HG03342 (cell line): Measurements from ENCODE around the gene CSNK1D.

Source experiments
- ATAC-seq: cut with Tn5 transposase; IDR thresholded peaks from one replicate; pipeline ENCODE4 v1.9.1; 2021; ENCODE audit warnings: mild to moderate bottlenecking, moderate library complexity; ENCODE audit not compliant: unreplicated experiment

CSNK1D gene

DNA sequence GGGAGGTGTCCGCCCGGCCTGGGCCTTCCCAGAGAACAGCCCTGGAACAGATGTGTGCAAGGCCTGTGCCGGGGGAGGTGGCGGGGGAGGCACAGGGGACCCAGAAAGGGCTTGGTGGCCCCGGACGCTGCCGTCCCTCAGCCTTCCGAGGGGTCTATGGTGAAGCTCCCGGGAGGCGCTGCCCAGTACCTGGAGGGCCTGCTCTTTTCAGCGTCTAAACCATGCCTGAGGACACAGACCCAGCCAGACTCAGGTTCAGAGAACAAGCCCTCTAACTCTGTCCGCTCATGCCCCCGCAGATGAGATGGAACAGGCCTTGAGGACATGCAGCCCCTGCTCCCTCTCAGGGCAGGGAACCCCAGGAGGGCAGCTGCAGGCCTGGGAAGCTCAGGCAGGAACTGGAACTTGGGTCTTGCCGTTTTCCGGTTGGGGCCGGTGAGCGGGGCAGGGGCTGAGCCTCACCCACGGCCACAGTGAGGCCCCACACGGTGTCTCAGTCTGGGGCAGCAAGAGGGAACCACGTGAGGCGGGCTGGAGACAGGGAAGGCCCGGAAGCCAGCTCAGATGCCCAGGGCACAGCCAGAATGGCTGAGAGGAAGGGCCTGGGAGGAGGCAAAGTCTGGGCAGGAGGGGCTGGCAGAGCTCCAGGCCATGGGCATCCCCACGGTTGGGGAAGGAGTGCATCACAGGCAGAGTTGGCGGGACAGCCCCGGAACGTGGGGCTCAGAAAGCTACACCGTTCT, 32.1 kb downstream of the CSNK1D start:
- ATAC-seq = no peak

GRCh38 chr17:82240506-82241182, 32.9 kb downstream of the CSNK1D start:
- ATAC-seq = no peak

DNA sequence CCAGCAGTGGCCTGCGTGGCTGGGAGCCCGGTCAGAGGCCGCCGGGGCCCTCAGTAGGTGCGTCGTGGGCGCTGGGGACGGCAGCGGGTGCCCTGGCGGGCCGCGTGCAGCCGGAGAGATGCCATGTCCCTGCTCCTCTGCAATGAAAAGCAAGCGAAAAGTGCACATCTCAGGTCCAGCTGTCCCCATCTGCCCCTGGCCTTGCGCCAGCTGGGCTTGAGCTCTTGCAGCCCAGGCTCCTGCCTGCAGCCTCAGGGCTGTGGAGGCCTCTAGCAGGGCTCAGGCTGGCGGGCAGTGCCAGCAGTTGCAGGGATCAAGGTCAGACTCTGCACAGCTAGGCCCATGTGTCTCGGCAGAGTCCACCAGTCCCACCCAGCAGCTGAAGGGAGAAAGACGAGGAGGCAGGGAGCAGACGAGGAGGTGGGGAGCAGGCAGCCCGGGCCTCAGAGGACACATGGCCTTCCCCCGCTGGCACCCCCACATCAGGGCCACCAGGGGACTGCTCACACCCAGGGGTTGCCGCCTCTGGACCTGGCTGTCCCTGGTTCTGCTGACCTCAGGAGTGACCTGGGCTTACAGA, 33.5 kb downstream of the CSNK1D start:
- ATAC-seq = no peak

DNA sequence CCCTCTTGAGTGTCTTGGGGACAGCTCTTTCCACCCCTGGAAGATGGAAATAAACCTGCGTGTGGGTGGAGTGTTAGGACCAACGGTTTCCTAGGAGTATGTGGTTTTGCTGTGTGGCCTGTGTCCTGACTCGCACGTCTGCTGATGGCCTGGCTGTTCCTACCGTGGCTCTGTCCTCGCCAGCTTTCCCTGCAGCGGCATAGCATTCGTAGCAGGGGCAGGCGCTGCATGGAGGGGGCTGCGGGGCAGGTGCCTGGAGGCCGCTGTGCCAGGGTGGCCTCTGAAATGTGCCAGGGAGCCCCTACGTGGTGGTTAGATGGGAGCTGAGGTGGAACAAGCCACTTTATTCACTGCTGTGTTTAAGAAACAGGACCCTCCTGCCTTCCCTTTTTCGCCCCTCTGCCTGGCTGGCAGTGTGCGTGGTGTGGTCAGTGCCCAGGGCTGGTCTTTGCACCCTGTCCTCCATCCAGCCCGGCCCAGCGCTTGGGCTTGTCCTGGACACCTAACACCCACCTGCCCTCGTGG, 34.0 kb downstream of the CSNK1D start:
- no peak for ATAC-seq

GRCh38 chr17:82238472-82239201, 34.9 kb downstream of the CSNK1D start:
- no peak for ATAC-seq

GRCh38 chr17:82237746-82238471, 35.6 kb downstream of the CSNK1D start:
- no peak for ATAC-seq

DNA sequence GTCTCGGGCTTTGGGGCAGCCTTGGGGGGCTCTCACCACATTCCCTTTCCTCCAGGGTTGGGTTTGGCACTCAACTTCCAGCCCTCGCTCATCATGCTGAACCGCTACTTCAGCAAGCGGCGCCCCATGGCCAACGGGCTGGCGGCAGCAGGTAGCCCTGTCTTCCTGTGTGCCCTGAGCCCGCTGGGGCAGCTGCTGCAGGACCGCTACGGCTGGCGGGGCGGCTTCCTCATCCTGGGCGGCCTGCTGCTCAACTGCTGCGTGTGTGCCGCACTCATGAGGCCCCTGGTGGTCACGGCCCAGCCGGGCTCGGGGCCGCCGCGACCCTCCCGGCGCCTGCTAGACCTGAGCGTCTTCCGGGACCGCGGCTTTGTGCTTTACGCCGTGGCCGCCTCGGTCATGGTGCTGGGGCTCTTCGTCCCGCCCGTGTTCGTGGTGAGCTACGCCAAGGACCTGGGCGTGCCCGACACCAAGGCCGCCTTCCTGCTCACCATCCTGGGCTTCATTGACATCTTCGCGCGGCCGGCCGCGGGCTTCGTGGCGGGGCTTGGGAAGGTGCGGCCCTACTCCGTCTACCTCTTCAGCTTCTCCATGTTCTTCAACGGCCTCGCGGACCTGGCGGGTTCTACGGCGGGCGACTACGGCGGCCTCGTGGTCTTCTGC, 36.3 kb downstream of the CSNK1D start:
- no peak for ATAC-seq

GRCh38 chr17:82236142-82236971, 37.1 kb downstream of the CSNK1D start:
- no peak for ATAC-seq

GRCh38 chr17:82235775-82236141, 37.7 kb downstream of the CSNK1D start:
- no peak for ATAC-seq

GRCh38 chr17:82235056-82235774, 38.3 kb downstream of the CSNK1D start:
- no peak for ATAC-seq

DNA sequence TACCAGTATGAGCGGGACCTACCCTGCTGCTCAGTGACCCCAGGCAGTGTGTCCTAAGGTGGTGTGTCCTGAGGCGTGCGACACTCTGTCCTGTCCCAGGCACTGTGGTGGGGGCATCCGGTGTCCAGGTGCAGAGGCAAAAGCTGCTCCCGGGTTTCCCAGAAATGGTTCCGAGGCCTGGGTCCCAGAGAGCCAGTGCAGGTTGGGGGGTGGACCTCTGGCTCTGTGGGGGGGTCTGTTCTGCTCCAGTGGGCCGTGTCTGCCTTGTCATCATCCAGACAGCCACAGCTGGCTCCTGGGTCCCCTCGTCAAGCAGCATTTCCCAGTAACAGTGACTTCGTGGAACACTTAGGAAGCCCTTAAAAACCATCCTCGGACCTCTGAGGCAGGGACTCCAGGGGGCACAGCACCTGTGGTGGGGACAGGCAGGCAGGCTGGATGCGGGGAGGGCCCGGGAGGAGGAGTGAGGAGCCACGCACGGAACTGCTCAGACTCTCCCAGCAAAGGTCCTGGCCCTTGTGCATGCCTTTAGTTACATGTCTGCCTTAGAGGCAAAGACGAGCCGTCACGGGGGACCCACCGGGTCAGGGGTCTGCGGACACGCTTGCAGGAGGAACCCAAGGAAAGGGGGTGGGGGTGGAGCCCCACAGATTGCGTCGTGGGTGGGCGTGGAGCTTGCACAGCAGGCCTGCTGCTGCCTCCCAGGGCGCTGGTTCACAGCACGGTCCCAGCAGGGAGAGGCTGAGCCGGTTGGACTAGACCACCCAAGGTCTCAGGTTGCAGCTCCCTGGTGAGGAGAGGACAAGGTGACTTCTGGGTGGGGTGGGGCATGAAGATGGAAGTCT, 39.1 kb downstream of the CSNK1D start:
- no peak for ATAC-seq

- no peak for ATAC-seq
Observed at GRCh38 chr17:82232876-82233785, 40.4 kb downstream of the CSNK1D start.

DNA sequence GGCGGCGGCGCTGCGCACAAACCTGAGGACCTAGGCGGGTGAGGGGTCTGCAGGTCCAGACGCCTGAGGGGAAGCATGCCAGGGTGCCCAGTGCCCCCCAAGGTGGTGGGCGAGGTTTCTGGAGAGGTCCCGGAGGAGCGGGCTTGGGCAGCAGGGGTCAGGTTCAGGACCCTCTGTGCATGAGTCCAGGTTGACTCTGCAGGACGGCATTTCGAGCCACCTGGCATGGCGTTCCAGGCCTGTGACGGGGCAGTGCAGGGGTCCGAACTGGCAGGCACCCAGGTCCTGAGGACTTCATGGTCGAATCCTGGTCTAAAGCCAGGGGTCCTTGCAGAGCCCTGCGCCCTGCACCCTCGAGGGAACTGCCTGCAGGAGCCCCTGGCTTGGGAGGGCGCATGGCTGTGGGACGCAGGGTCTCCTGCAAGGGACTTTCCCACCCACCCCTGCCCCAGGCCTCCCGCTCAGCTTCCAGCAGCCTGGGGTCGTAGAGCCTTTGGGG, 41.1 kb downstream of the CSNK1D start:
- no peak for ATAC-seq

- no peak for ATAC-seq
Observed at GRCh38 chr17:82231562-82232321, 41.8 kb downstream of the CSNK1D start.

- no peak for ATAC-seq
Observed at GRCh38 chr17:82231312-82231561, 42.3 kb downstream of the CSNK1D start.
